Measurements from ENCODE around the gene AUH.

DNA sequence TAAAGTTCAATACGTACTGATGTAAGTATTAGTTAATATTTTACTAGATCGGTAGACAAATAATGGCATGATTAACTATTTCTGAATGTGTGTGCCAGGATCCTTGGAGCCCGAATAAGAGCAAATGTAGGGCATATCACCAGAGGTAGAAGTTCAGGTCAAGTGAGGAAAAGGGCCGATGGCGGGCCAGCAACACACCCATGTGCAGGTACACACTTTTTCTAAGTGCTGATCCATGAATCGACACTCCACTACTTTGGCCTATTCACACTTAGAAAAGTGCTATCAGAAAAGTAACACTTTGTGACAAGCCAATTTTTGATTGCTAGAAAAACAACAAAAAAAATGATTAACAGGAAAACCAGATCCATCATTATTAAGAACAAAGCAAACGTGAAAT is 150.3 kb downstream of the AUH start:
- TF ChIP-seq POLR2A (IDR thresholded peaks at IDR 0.05; ENCODE audit: low read length): no peak
- TF ChIP-seq GATA1 (IDR thresholded peaks at IDR 0.05; ENCODE audit: low read depth, low read length): no peak
